Activated T-helper 1 cell treated with anti-CD3 and anti-CD28 coated beads, Interleukin-12 subunit alpha, Interleukin-12 subunit beta, Interleukin-2, Interleukin-4 antibody, amounts not matched to agents 30 ng/mL and 10 ng/mL and 1 ng/mL, durations not matched to agents 14 hours and 24 hours and 36 hours (primary cell): ENCODE data around the gene MAPK9. TPM values are rescaled to one million over a fixed set of nuclear protein-coding genes. Genes with fewer than 3 reads are reported as not detected.

Experiments used
- DNase-seq: peaks from one replicate; pipeline ENCODE4 v3.0.0; 2021; ENCODE audit warnings: low spot score
- H3K27ac Mint-ChIP-seq: one replicate; pipeline ENCODE4 v1.8.0; 2021; ENCODE audit warnings: mild to moderate bottlenecking, mixed read lengths
- H3K27me3 Mint-ChIP-seq: one replicate; pipeline ENCODE4 v1.8.0; 2022; ENCODE audit warnings: mild to moderate bottlenecking, moderate library complexity, mixed read lengths; ENCODE audit not compliant: insufficient read depth
- H3K36me3 Mint-ChIP-seq: one replicate; pipeline ENCODE4 v1.8.0; 2021; ENCODE audit warnings: low read depth, mixed read lengths
- H3K4me1 Mint-ChIP-seq: one replicate; pipeline ENCODE4 v1.8.0; 2021; ENCODE audit warnings: low read depth, mixed read lengths
- H3K4me3 Mint-ChIP-seq: one replicate; pipeline ENCODE4 v1.8.0; 2021; ENCODE audit warnings: mild to moderate bottlenecking, moderate library complexity, mixed read lengths
- H3K9me3 Mint-ChIP-seq: one replicate; pipeline ENCODE4 v1.8.0; 2021; ENCODE audit warnings: mixed read lengths
- intact Hi-C: fragments of 100-400 bp; cut with micrococcal nuclease; formaldehyde crosslinking; loops from one replicate; pipeline ENCODE4 v1.15.1; 2024
- total RNA-seq: library from RNA; stranded (reverse); gene quantifications from 2 replicates; pipeline ENCODE4 v1.2.3, GENCODE V29; 2022

MAPK9 gene
- total RNA-seq, 1 donor from 2014 or later: 39.8 TPM

- Mint-ChIP-seq H3K27ac (no peak overlapping the region), H3K27me3 (no peaks in the 10 kb centered on the region), H3K4me1 (no peaks in the 10 kb centered on the region), H3K9me3 (peaks cover 21% of the 10 kb centered on the region), H3K4me3 (no peak overlapping the region), H3K36me3 (peaks cover 64% of the 10 kb centered on the region)
- intact Hi-C loops: no loop called here
- DNase-seq: no peak
Measured at GRCh38 chr5:180283026-180283615, 8.8 kb downstream of the MAPK9 start.

- Mint-ChIP-seq H3K27me3 (no peaks in the 10 kb centered on the region), H3K36me3 (peaks cover 69% of the 10 kb centered on the region), H3K27ac (no peak overlapping the region), H3K4me3 (no peak overlapping the region), H3K9me3 (peaks cover 29% of the 10 kb centered on the region), H3K4me1 (no peaks in the 10 kb centered on the region)
- intact Hi-C loops: no loop called here
- DNase-seq: no peak
Measured at GRCh38 chr5:180282281-180282680, 9.6 kb downstream of the MAPK9 start.

DNA sequence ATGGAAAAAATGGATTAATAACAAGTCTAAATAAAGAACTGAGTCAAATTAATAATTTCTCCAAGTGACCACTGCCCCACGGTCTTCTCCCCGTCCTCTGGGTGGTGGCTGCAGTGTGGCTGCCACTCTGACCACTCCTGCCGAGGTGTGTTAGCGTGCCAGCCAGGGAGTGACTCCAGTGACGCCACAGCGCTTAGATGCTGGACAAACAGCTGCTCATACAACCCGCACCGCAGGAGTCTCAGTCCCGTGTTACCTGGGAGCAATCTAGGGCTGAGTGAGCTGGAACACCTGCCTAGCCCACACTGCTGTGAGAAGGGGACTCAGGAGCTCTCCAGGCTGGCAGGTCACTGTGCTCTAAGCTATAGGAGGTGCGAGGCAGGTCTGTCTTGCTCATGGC, 10.2 kb downstream of the MAPK9 start:
- Mint-ChIP-seq H3K9me3 (peaks cover 35% of the 10 kb centered on the region), H3K27me3 (no peaks in the 10 kb centered on the region), H3K4me1 (no peaks in the 10 kb centered on the region), H3K4me3 (no peak overlapping the region), H3K27ac (no peak overlapping the region), H3K36me3 (peaks cover 70% of the 10 kb centered on the region)
- DNase-seq: no peak
- intact Hi-C loops: no loop called here

GRCh38 chr5:180274695-180275094, 17.2 kb downstream of the MAPK9 start:
- Mint-ChIP-seq H3K9me3 (peaks cover 67% of the 10 kb centered on the region), H3K27me3 (no peaks in the 10 kb centered on the region), H3K4me3 (no peak overlapping the region), H3K4me1 (no peaks in the 10 kb centered on the region), H3K27ac (no peak overlapping the region), H3K36me3 (peaks cover 61% of the 10 kb centered on the region)
- intact Hi-C loops: no loop called here
- DNase-seq: no peak

DNA sequence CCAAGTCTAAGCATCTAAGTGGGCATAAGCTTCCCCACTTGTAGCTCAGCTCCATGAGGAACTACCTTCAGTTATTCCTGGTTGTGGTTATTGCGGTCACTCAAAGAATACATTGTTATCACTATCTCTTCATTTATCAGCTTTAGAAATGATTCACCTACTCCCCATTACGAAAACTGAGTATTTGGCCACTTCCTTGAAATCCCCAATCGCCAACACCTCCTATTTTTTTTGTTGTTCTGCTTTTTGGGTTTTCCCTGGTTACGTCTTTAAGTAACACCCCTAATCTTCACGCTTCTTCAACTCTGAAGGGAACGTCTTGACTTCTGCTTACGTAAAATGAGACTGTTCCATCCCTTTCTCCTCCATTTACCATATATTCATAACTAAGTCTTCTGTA, 20.7 kb downstream of the MAPK9 start:
- no peak overlapping the region for H3K27ac Mint-ChIP-seq
- peaks cover 54% of the 10 kb centered on the region for H3K36me3 Mint-ChIP-seq
- H3K9me3 Mint-ChIP-seq: peaks cover 59% of the 10 kb centered on the region
- H3K4me1 Mint-ChIP-seq: no peaks in the 10 kb centered on the region
- DNase-seq: no peak
- intact Hi-C loops: no loop called here
- H3K4me3 Mint-ChIP-seq: no peak overlapping the region
- no peaks in the 10 kb centered on the region for H3K27me3 Mint-ChIP-seq

DNA sequence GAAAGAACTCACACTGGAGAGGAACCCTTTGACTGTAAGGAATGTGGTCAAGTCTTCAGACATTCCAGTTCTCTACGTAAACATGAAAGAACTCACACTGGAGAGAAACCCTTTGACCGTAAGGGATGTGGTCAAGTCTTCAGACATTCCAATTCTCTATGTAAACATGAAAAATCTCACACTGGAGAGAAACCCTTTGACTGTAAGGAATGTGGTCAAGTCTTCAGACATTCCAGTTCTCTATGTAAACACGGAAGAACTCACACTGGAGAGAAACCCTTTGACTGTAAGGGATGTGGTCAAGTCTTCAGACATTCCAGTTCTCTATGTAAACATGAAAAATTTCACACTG, 32.6 kb downstream of the MAPK9 start:
- H3K27me3 Mint-ChIP-seq: no peaks in the 10 kb centered on the region
- peaks cover 70% of the 10 kb centered on the region for H3K36me3 Mint-ChIP-seq
- H3K4me3 Mint-ChIP-seq: no peak overlapping the region
- peaks cover 88% of the 10 kb centered on the region for H3K9me3 Mint-ChIP-seq
- H3K4me1 Mint-ChIP-seq: no peaks in the 10 kb centered on the region
- intact Hi-C loops: no loop called here
- H3K27ac Mint-ChIP-seq: no peak overlapping the region
- no peak for DNase-seq

DNA sequence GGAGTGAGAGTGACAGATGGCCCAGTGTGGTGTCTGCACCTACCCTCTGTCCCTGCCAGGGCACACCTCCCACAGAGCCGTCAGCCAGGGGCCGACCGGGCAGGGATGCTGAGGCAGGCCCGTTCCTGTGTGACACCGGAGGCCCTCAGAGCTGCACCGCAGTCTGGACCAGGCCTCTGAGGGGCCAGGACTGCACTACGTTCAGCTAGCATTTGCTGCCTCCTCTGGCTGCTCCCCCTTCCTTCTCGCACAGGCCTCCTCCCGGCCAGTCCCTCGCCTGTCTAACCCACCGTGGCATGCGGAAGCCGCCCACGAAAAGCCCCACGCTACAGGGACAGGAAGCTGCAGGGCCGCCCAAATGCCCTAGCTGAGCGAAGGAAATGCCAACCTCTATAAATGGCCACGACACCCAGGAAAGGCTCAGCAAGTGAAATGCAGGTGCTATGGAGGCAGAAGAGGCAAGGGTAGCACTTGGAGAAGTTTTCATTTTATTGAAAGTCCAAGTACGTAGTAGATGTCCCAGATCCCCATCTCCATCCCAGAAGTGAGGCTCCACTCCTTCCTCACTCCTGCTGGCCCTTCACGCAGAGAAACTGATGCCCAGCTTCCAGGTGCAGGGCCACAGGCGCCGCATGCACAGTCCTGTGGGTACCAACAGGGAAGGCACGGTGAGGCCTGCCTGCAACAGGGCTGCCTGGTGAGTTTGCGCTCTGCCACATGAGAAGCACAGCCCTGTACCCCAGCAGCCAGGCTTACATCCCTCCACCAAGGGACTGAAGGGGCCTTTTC, 38.7 kb downstream of the MAPK9 start:
- Mint-ChIP-seq H3K4me3 (no peak overlapping the region), H3K4me1 (no peaks in the 10 kb centered on the region), H3K27me3 (no peaks in the 10 kb centered on the region), H3K9me3 (peaks cover 86% of the 10 kb centered on the region), H3K27ac (no peak overlapping the region), H3K36me3 (peaks cover 52% of the 10 kb centered on the region)
- intact Hi-C loops: no loop called here
- DNase-seq: no peak

- Mint-ChIP-seq H3K27ac (no peak overlapping the region), H3K36me3 (peaks cover 56% of the 10 kb centered on the region), H3K4me1 (no peaks in the 10 kb centered on the region), H3K27me3 (no peaks in the 10 kb centered on the region), H3K9me3 (peaks cover 87% of the 10 kb centered on the region), H3K4me3 (no peak overlapping the region)
- DNase-seq: no peak
- intact Hi-C loops: no loop called here
Measured at GRCh38 chr5:180251887-180252286, 40.0 kb downstream of the MAPK9 start.

DNA sequence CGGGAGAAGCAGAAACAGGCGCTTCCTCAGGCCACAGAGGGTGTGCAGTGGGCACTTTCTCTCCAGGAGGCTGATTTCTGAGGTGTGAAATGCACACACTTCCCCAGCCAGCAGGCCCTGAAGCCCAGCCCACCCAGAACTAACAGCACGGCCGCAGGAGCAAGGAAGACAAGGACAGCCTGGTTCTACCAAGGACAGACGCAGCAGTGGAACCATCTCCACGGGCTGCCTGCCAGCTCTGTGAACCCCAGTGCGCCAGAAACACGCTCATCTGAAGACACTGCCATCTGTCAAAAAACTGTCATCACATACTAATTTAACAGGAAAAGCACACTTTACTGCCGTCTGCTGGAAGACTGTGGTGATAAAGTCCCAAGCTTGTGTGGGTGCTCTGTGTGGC, 40.7 kb downstream of the MAPK9 start:
- Mint-ChIP-seq H3K27me3 (no peaks in the 10 kb centered on the region), H3K4me3 (no peak overlapping the region), H3K36me3 (peaks cover 60% of the 10 kb centered on the region), H3K27ac (no peak overlapping the region), H3K9me3 (peaks cover 88% of the 10 kb centered on the region), H3K4me1 (no peaks in the 10 kb centered on the region)
- intact Hi-C loops: no loop called here
- DNase-seq: no peak

GRCh38 chr5:180250329-180250728, 41.6 kb downstream of the MAPK9 start:
- no peaks in the 10 kb centered on the region for H3K4me1 Mint-ChIP-seq
- H3K27me3 Mint-ChIP-seq: no peaks in the 10 kb centered on the region
- intact Hi-C loops: no loop called here
- no peak overlapping the region for H3K4me3 Mint-ChIP-seq
- H3K36me3 Mint-ChIP-seq: peaks cover 59% of the 10 kb centered on the region
- H3K9me3 Mint-ChIP-seq: peaks cover 82% of the 10 kb centered on the region
- no peak for DNase-seq
- no peak overlapping the region for H3K27ac Mint-ChIP-seq

- Mint-ChIP-seq H3K27ac (no peak overlapping the region), H3K36me3 (peaks cover 73% of the 10 kb centered on the region), H3K27me3 (no peaks in the 10 kb centered on the region), H3K9me3 (peaks cover 45% of the 10 kb centered on the region), H3K4me3 (no peak overlapping the region), H3K4me1 (no peaks in the 10 kb centered on the region)
- DNase-seq: no peak
- intact Hi-C loops: no loop called here
Measured at GRCh38 chr5:180241600-180241999, 50.3 kb downstream of the MAPK9 start.

DNA sequence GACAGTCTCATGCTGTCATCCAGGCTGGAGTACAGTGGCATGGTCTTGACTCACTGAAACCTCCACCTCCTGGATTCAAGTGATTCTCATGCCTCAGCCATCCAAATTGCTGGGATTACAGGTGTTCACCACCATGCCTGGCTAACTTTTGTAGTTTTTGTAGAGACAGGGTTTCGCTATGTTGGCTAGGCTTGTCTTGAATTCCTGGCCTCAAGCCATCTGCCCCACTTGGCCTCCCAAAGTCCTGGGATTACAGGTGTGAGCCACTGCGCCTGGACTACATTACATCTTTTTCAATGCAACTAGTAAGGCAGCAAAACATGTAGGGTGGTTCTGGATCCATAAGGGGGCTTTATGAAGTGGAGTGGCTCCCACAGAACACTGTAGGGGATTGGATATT, 53.3 kb downstream of the MAPK9 start:
- Mint-ChIP-seq H3K4me3 (no peak overlapping the region), H3K9me3 (peaks cover 33% of the 10 kb centered on the region), H3K4me1 (no peaks in the 10 kb centered on the region), H3K36me3 (peaks cover 80% of the 10 kb centered on the region), H3K27me3 (no peaks in the 10 kb centered on the region), H3K27ac (no peak overlapping the region)
- intact Hi-C loops: no loop called here
- no peak for DNase-seq

DNA sequence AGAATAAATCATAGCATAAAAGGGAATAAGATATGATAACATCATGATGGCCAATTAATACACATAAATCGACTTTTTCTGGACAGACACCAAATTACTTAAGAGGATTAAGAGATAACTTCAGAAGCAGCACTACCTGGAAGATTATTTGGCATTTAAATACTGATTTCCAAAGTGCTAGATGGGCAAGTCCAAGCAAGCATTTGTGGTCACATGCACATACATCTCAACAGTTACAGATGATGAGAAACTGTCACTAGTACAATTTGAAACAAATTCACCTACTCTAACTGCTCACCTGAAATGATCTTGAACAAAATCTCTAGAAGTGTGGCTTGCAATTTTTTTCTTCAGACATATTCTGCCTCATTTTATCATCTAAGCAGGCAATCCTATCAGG, 56.0 kb downstream of the MAPK9 start:
- H3K27me3 Mint-ChIP-seq: no peaks in the 10 kb centered on the region
- no peak overlapping the region for H3K27ac Mint-ChIP-seq
- no peak for DNase-seq
- peaks cover 65% of the 10 kb centered on the region for H3K36me3 Mint-ChIP-seq
- no peaks in the 10 kb centered on the region for H3K4me1 Mint-ChIP-seq
- no peak overlapping the region for H3K4me3 Mint-ChIP-seq
- peaks cover 26% of the 10 kb centered on the region for H3K9me3 Mint-ChIP-seq
- intact Hi-C loops: no loop called here
